Measurements from ENCODE around the gene SYCE3. TPM values are rescaled to one million over a fixed set of nuclear protein-coding genes. Genes with fewer than 3 reads are reported as not detected.

SYCE3 gene
- total and polyA plus RNA-seq, 9 donors: not detected

DNA sequence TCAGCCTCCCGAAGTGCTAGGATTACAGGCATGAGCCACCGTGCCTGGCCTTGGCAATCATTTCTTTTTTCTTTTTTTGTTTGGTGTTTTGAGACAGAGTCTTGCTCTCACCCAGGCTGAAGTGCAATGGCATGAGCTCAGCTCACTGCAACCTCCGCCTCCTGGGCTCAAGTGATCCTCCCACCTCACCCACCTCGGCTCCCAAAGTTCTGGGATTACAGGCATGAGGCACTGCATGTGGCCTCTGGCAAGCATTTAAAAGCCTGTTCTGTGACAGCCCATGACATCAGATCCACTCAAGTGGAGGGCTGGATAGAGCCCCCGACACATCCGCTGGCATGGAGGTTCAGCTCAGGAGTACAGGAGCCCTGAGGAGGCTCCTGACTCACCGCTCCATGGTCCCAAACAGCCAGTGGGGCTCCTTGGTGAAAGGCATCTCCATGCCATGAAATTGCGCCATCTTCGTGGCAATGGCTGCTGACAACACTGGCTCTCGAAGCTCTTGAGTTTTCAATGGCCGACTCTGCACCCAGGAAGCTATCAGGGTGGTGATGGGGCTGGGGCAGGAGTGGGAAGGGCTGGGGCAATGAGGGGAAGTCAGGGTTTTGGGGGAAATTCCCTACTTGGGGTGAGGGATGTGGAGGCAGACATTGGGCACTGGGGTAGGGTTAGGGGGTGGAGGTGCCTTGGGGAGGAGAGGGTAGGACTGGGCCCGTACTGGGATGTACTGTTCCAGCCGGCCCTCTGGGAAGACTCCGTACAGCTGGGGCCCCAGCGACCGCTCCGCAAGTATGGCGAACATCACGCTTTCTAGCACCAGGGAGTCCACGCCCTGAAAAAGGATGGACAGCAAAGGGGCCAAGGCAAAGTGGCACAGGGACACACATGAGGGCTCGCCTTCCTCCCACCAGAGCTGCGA is 18.6 kb upstream of the SYCE3 start:
- Histone ChIP-seq H3K27ac (peak overlapping the region in 1 of 2 donors; percentile 94), H3K9me3 (no peaks in the 10 kb centered on the region), H3K4me1 (ENCODE audit: insufficient read depth) (peaks cover 14% of the 10 kb centered on the region), H3K36me3 (no peaks in the 10 kb centered on the region), H3K27me3 (no peaks in the 10 kb centered on the region), H3K4me3 (peak overlapping the region; percentile 86)
- intact Hi-C loops (cut with DNase I): no loop called here
- 90 to 94% (median 92%) methylated on average over 22 of the region's 22 CpGs for WGBS, 3 donors
- TF ChIP-seq EP300 (IDR thresholded peaks at IDR 0.05) (no peak), POLR2A (IDR thresholded peaks at IDR 0.05) (no peak), CTCF (IDR thresholded peaks at IDR 0.05) (no peak)
- peak in 1 of 5 donors; percentile 23 for DNase-seq

DNA sequence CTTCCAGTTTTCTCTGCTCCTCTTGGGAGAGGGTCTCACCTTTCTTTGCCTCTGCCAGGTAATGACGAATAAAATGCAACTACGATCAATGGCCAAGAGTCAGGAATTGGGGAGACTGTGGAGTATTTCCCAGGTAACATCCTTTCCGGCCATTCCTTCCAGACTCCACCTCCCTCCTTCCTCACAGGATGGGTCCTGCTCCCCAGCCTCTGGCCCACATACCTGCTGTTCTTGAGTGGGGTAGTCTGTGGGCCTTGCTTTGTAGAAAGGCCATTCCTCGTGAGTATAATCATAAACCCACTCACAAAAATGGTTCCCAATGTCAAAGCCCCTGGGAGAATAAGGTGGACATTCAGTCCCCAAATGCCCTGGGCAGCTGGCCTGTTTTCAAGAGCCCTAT is 17.0 kb upstream of the SYCE3 start:
- TF ChIP-seq CTCF (IDR thresholded peaks at IDR 0.05) (no peak), POLR2A (IDR thresholded peaks at IDR 0.05) (no peak), EP300 (IDR thresholded peaks at IDR 0.05) (no peak)
- no peaks in the 10 kb centered on the region for H3K36me3 ChIP-seq
- no peaks in the 10 kb centered on the region for H3K9me3 ChIP-seq
- H3K27me3 ChIP-seq: no peaks in the 10 kb centered on the region
- no peak overlapping the region for H3K27ac ChIP-seq
- H3K4me1 ChIP-seq (ENCODE audit: insufficient read depth): peaks cover 14% of the 10 kb centered on the region
- 92 to 94% (median 94%) methylated on average over 4 of the region's 4 CpGs for WGBS, 3 donors
- H3K4me3 ChIP-seq: no peak overlapping the region
- intact Hi-C loops (cut with DNase I): no loop called here
- no peak for DNase-seq

DNA sequence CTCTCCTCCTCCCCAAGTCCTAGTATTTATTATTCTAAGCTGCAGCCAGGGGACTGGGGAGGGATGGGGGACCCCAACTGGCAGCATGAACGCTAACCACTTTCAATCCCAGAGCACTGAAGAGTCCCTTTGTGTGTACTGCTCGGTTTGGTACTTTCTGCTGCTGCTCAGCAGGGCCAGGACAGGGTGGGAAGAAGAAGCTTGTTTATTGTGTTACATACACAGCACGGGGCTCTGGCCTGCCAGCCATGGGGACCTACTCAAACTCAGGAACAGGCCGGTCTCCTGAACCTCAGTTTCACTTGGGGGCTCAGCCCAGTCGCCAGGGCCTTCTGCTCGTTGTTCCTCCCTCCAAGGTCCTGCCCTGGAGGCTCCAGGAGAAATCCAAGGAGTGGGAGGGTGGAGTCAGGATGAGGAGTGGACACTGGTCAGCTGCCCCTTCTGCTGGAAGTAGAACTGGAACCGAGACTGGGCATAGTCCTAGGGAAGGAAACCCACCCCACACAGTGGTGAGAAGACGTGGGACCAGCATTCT is 16.1 kb upstream of the SYCE3 start:
- Histone ChIP-seq H3K4me3 (no peak overlapping the region), H3K27ac (no peak overlapping the region), H3K27me3 (no peaks in the 10 kb centered on the region), H3K4me1 (ENCODE audit: insufficient read depth) (peaks cover 14% of the 10 kb centered on the region), H3K9me3 (no peaks in the 10 kb centered on the region), H3K36me3 (no peaks in the 10 kb centered on the region)
- intact Hi-C loops (cut with DNase I): no loop called here
- no peak for DNase-seq
- TF ChIP-seq CTCF (IDR thresholded peaks at IDR 0.05): no peak
- TF ChIP-seq EP300 (IDR thresholded peaks at IDR 0.05): no peak
- TF ChIP-seq POLR2A (IDR thresholded peaks at IDR 0.05): no peak
- WGBS, 3 donors: 53 to 60% (median 59%) methylated on average over 8 of the region's 8 CpGs

GRCh38 chr22:50577987-50578775 is 15.5 kb upstream of the SYCE3 start, which contains the start of gene CPT1B:
TSS of gene CPT1B (minus strand) at chr22:50578427. CDS start at chr22:50577915, 512 bp downstream.
- no peak for TF ChIP-seq CTCF (IDR thresholded peaks at IDR 0.05)
- TF ChIP-seq EP300 (IDR thresholded peaks at IDR 0.05): no peak
- no peak for TF ChIP-seq POLR2A (IDR thresholded peaks at IDR 0.05)
- H3K27me3 ChIP-seq: no peaks in the 10 kb centered on the region
- H3K9me3 ChIP-seq: no peaks in the 10 kb centered on the region
- peaks cover 12% of the 10 kb centered on the region for H3K4me1 ChIP-seq (ENCODE audit: insufficient read depth)
- H3K36me3 ChIP-seq: no peaks in the 10 kb centered on the region
- no peak for DNase-seq
- intact Hi-C loops (cut with DNase I): no loop called here
- no peak within 1 kb of the TSS for H3K27ac ChIP-seq
- H3K4me3 ChIP-seq: no peak within 1 kb of the TSS
- WGBS, 3 donors: 5 to 10% (median 9%) methylated on average over 44 to 63 of the region's 63 CpGs
